Suprapubic skin (tissue), 4 donors: ENCODE measurements around the gene ABCB11. TPM values are rescaled to one million over a fixed set of nuclear protein-coding genes. Genes with fewer than 3 reads are reported as not detected.

Experiments
- DNase-seq, 2 donors: peaks; one replicate each; pipeline ENCODE4 v3.0.0-alpha.2; 2019; ENCODE audit warnings: low spot score in 2 of 2
- H3K27ac ChIP-seq: fragments of 200-600 bp; sonication (generic); one replicate; pipeline ENCODE4 v1.5.1; 2019
- H3K27me3 ChIP-seq: fragments of 200-600 bp; sonication (generic); one replicate; pipeline ENCODE4 v1.5.1; 2019
- H3K36me3 ChIP-seq: fragments of 200-600 bp; sonication (generic); one replicate; pipeline ENCODE4 v1.5.1; 2019
- H3K4me1 ChIP-seq: fragments of 200-600 bp; sonication (generic); one replicate; pipeline ENCODE4 v1.5.1; 2019
- H3K4me3 ChIP-seq: fragments of 200-600 bp; sonication (generic); one replicate; pipeline ENCODE4 v1.5.1; 2019; ENCODE audit warnings: mild to moderate bottlenecking
- H3K9me3 ChIP-seq: fragments of 200-600 bp; sonication (generic); one replicate; pipeline ENCODE4 v1.5.1; 2019
- CTCF ChIP-seq, 2 donors: fragments of 200-600 bp in 1 of 2; fragments of 450-650 bp in 1 of 2; sonication (generic) in 1 of 2; IDR thresholded peaks; one replicate each; pipeline ENCODE4 v1.5.1; 2016 to 2019; ENCODE audit warnings: antibody characterized with exemption in 2 of 2, mild to moderate bottlenecking in 1 of 2, moderate library complexity in 1 of 2
- EP300 ChIP-seq: sonication (generic); formaldehyde crosslinking; IDR thresholded peaks from one replicate; pipeline ENCODE4 v1.6.1; 2017; ENCODE audit warnings: antibody characterized with exemption
- POLR2A ChIP-seq, 2 donors: fragments of 450-650 bp; IDR thresholded peaks; one replicate each; pipeline ENCODE4 v1.6.1; 2017; ENCODE audit warnings: antibody characterized with exemption in 2 of 2, mild to moderate bottlenecking in 2 of 2, moderate library complexity in 2 of 2
- POLR2AphosphoS5 ChIP-seq, 3 donors: sonication (generic); formaldehyde crosslinking; IDR thresholded peaks; one replicate each; pipeline ENCODE4 v1.6.1; 2017; ENCODE audit warnings: antibody characterized with exemption in 3 of 3
- WGBS: methylation state at CpG from one replicate; pipeline ENCODE4 v1.1.5; 2018; 5-methylcytosine and 5-hydroxymethylcytosine counted together
- total RNA-seq, 4 donors: library from RNA; depleted of rRNA; stranded (reverse); fragments of >200 nt; gene quantifications; one replicate each; pipeline ENCODE4 v1.1.0, GENCODE V29; 2016

Gene ABCB11
- total RNA-seq, 4 donors from 2014 or later, result 0.21 to 1.7 (median 0.28) TPM

GRCh38 chr2:168986398-168986943, 44.7 kb downstream of the ABCB11 start:
- DNase-seq, result no peak
- TF ChIP-seq EP300, result no peak
- no peak for TF ChIP-seq POLR2AphosphoS5 (IDR thresholded peaks at IDR 0.05)
- no peak for TF ChIP-seq POLR2A (IDR thresholded peaks at IDR 0.05)
- TF ChIP-seq CTCF (IDR thresholded peaks at IDR 0.05), result no peak

GRCh38 chr2:168981651-168982050, 49.5 kb downstream of the ABCB11 start:
- H3K4me3 ChIP-seq, result no peak overlapping the region
- no peaks in the 10 kb centered on the region for H3K9me3 ChIP-seq
- no peak overlapping the region for H3K27ac ChIP-seq
- 89% methylated on average over 3 of the region's 3 CpGs for WGBS
- TF ChIP-seq POLR2A (IDR thresholded peaks at IDR 0.05) (no peak), POLR2AphosphoS5 (IDR thresholded peaks at IDR 0.05) (no peak), EP300 (no peak), CTCF (IDR thresholded peaks at IDR 0.05) (no peak)
- H3K36me3 ChIP-seq, result no peaks in the 10 kb centered on the region
- no peak for DNase-seq
- no peaks in the 10 kb centered on the region for H3K27me3 ChIP-seq
- no peaks in the 10 kb centered on the region for H3K4me1 ChIP-seq

More at GRCh38 chr2:168986398-168986943, 44.7 kb downstream of the ABCB11 start:
- Histone ChIP-seq H3K9me3 (no peaks in the 10 kb centered on the region), H3K27ac (no peak overlapping the region), H3K27me3 (no peaks in the 10 kb centered on the region), H3K4me1 (no peaks in the 10 kb centered on the region), H3K4me3 (no peak overlapping the region), H3K36me3 (no peaks in the 10 kb centered on the region)
- 86% methylated on average over 2 of the region's 2 CpGs for WGBS

DNA sequence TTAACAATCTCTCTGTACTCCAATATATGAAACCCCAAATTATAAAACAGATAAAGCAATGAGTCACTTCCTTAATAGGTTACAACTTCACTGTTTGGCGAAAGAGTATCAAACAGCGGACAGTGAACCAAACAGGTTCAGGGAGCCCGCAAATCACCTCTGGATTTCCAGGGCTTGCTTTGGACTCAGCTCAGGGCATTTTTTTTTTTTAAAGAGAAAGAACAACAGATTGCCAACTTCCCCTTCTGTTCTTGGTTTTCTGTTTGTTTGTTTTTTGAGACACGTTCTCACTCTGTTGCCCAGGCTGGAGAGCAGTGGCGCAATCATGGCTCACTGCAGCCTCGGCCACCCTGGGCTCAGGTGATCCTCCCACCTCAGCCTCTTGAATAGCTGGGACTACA, 52.7 kb downstream of the ABCB11 start:
- Histone ChIP-seq H3K36me3 (no peaks in the 10 kb centered on the region), H3K4me1 (no peaks in the 10 kb centered on the region), H3K27me3 (no peaks in the 10 kb centered on the region), H3K27ac (no peak overlapping the region), H3K4me3 (no peak overlapping the region), H3K9me3 (no peaks in the 10 kb centered on the region)
- TF ChIP-seq EP300, result no peak
- no peak for TF ChIP-seq POLR2A (IDR thresholded peaks at IDR 0.05)
- TF ChIP-seq CTCF (IDR thresholded peaks at IDR 0.05), result no peak
- no peak for TF ChIP-seq POLR2AphosphoS5 (IDR thresholded peaks at IDR 0.05)
- 82% methylated on average over 6 of the region's 6 CpGs for WGBS
- no peak for DNase-seq

DNA sequence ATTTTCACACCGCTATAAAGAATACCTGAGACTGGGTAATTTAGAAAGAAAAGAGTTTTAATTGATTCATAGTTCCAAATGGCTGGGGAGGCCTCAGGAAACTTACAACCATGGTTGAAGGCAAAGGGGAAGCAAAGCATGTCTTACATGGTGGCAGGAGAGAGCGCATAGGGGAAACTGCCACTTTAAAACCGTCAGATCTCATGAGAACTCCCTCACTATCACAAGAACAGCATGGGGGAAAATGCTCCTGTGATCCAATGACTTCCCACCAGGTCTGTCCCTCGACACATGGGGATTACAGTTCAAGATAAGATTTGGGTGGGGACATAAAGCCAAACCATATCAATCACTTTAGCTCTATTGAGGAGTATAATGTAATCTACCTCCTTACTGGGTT, 53.5 kb downstream of the ABCB11 start:
- DNase-seq, result no peak
- Histone ChIP-seq H3K4me3 (no peak overlapping the region), H3K9me3 (no peaks in the 10 kb centered on the region), H3K36me3 (no peaks in the 10 kb centered on the region), H3K27me3 (no peaks in the 10 kb centered on the region), H3K27ac (no peak overlapping the region), H3K4me1 (no peaks in the 10 kb centered on the region)
- no peak for TF ChIP-seq POLR2A (IDR thresholded peaks at IDR 0.05)
- TF ChIP-seq CTCF (IDR thresholded peaks at IDR 0.05), result no peak
- TF ChIP-seq EP300, result no peak
- no peak for TF ChIP-seq POLR2AphosphoS5 (IDR thresholded peaks at IDR 0.05)
- 87% methylated on average over 4 of the region's 4 CpGs for WGBS

DNA sequence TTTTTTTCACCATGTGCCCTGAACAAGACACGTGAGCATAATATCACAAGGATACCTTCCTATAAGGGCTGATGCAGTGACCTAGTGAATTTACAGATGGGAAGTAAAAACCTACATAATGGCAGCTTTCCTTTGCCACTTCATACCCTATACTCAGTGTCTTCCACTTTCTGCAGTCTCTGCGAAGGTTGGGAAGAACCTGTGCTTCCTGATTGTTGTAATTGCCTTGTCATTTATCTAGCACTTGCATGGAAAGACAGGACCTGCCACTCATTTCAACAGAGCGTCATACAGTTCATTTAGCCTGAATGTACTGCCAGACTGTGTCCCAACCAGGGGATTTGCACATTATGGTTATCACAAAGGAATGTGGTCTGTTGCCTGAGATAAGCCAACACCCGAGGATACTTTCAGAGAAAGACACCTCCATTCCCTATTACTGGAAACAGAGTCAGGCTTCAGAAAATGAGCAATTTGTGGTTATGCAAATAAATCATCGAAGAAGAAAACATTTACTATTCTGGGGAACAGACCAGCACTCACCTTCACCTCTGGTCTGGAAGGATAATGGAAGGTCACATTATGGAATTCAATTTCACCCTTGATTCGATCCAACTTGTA, 55.0 kb downstream of the ABCB11 start:
- TF ChIP-seq POLR2A (IDR thresholded peaks at IDR 0.05) (no peak), POLR2AphosphoS5 (IDR thresholded peaks at IDR 0.05) (no peak), CTCF (IDR thresholded peaks at IDR 0.05) (no peak), EP300 (no peak)
- 68% methylated on average over 6 of the region's 6 CpGs for WGBS
- H3K36me3 ChIP-seq, result no peaks in the 10 kb centered on the region
- no peak overlapping the region for H3K4me3 ChIP-seq
- no peaks in the 10 kb centered on the region for H3K27me3 ChIP-seq
- DNase-seq, result no peak
- no peaks in the 10 kb centered on the region for H3K4me1 ChIP-seq
- H3K9me3 ChIP-seq, result no peaks in the 10 kb centered on the region
- no peak overlapping the region for H3K27ac ChIP-seq
